ENCODE measurements around the gene ZNF81.

GRCh38 chrX:47879463-47879862 is 42.8 kb downstream of the ZNF81 start:
- no peak for TF ChIP-seq CTCF (conservative IDR thresholded peaks at IDR 0.05 in 1 of 2, IDR thresholded peaks at IDR 0.05 in 1 of 2; ENCODE audit: low read depth in 1 of 2, low read length in 2 of 2)
- TF ChIP-seq EZH2 (IDR thresholded peaks at IDR 0.05; ENCODE audit: low read length, missing control alignments): no peak

Measured in fibroblast of lung (primary cell).